T-cell (primary cell): ENCODE data around the gene PXN. TPM values are rescaled to one million over a fixed set of nuclear protein-coding genes. Genes with fewer than 3 reads are reported as not detected.

Experiments used
- ATAC-seq, 4 experiments: fragments of 200-7000 bp in 3 of 4; fragments of 150-1000 bp in 1 of 4; cut with Tn5 transposase; replicated peaks in 1 of 4; 1 replicate in 3 of 4; 2 replicates in 1 of 4; pipeline ENCODE4 v1.10.0; 2021; ENCODE audit warnings: moderate library complexity in 3 of 4, mild to moderate bottlenecking in 2 of 4, moderate number of reproducible peaks in 1 of 4
- CTCF ChIA-PET, 2 donors: fragments of 300-600 bp; sonication (Branson Sonifier 250); formaldehyde crosslinking; loops; one replicate each; lab custom pipeline; 2022; ENCODE audit warnings: antibody characterized with exemption in 2 of 2; lab: Charles Lee
- POLR2A ChIA-PET, 2 donors: fragments of 300-600 bp; sonication (Branson Sonifier 250); formaldehyde crosslinking; loops; one replicate each; lab custom pipeline; 2022; ENCODE audit warnings: antibody characterized with exemption in 2 of 2; lab: Charles Lee
- DNase-seq, 35 experiments: peaks; one replicate each; pipeline versions ENCODE4 v3.0.0 to v3.0.0-alpha.2; 2013 to 2023
- H3K27ac ChIP-seq: one replicate; pipeline ENCODE4 v1.5.1; 2013; ENCODE audit warnings: low read length
- H3K27me3 ChIP-seq, 2 experiments: replicated peaks in 1 of 2; 1 replicate in 1 of 2; 2 replicates in 1 of 2; pipeline versions ENCODE4 v1.6.1 to v1.7.0; 2013; ENCODE audit warnings: low read length in 1 of 2, mixed read lengths in 1 of 2; ENCODE audit not compliant: control insufficient read depth in 2 of 2, insufficient read depth in 2 of 2; ENCODE audit errors: extremely low read depth in 1 of 2
- H3K36me3 ChIP-seq, 2 donors: 1 replicate in 1 of 2; 2 replicates in 1 of 2; pipeline versions ENCODE4 v1.6.1 to v1.7.0; 2013; ENCODE audit warnings: low read length in 1 of 2; ENCODE audit not compliant: control insufficient read depth in 2 of 2, insufficient read depth in 1 of 2; ENCODE audit errors: extremely low read depth in 1 of 2
- H3K4me1 ChIP-seq, 2 experiments: 1 replicate in 1 of 2; 2 replicates in 1 of 2; pipeline versions ENCODE4 v1.6.1 to v1.7.0; 2013; ENCODE audit warnings: low read length in 2 of 2, mixed read lengths in 1 of 2; ENCODE audit not compliant: insufficient read depth in 2 of 2, control insufficient read depth in 1 of 2; ENCODE audit errors: extremely low read depth in 1 of 2
- H3K4me3 ChIP-seq, 2 donors: 1 replicate in 1 of 2; 2 replicates in 1 of 2; pipeline versions ENCODE4 v1.5.1 to v1.7.0; 2013; ENCODE audit warnings: mild to moderate bottlenecking in 2 of 2, low read length in 1 of 2, moderate library complexity in 1 of 2; ENCODE audit not compliant: control insufficient read depth in 1 of 2; ENCODE audit errors: extremely low read depth in 1 of 2
- H3K9me3 ChIP-seq: 2 replicates; pipeline ENCODE4 v1.7.0; 2013
- H3K27ac Mint-ChIP-seq, 2 donors: one replicate each; pipeline ENCODE4 v1.8.0; 2020 to 2021; ENCODE audit warnings: mild to moderate bottlenecking in 2 of 2, mixed read lengths in 2 of 2
- H3K27me3 Mint-ChIP-seq, 2 donors: one replicate each; pipeline ENCODE4 v1.8.0; 2021 to 2022; ENCODE audit warnings: mixed read lengths in 2 of 2
- H3K36me3 Mint-ChIP-seq: one replicate; pipeline ENCODE4 v1.8.0; 2021; ENCODE audit warnings: mixed read lengths
- H3K4me1 Mint-ChIP-seq, 3 donors: one replicate each; pipeline ENCODE4 v1.8.0; 2020 to 2022; ENCODE audit warnings: mixed read lengths in 3 of 3, mild to moderate bottlenecking in 1 of 3
- H3K4me3 Mint-ChIP-seq, 3 donors: one replicate each; pipeline ENCODE4 v1.8.0; 2020 to 2022; ENCODE audit warnings: mild to moderate bottlenecking in 3 of 3, mixed read lengths in 3 of 3, moderate library complexity in 3 of 3
- H3K9me3 Mint-ChIP-seq, 3 donors: one replicate each; pipeline ENCODE4 v1.8.0; 2020 to 2022; ENCODE audit warnings: mixed read lengths in 3 of 3
- whole genome bisulfite sequencing: methylation state at CpG from one replicate; pipeline ENCODE4 v1.1.5; 2013; ENCODE audit warnings: missing lambda C conversion rate; ENCODE audit not compliant: insufficient coverage; 5-methylcytosine and 5-hydroxymethylcytosine counted together
- total RNA-seq, 35 experiments: library from RNA in 6 of 35; stranded (reverse) in 6 of 35; fragments of 120-200 nt in 1 of 35; gene quantifications; one replicate each; pipeline versions ENCODE4 v1.2.1 to v1.2.4 and lab custom pipeline; 2013 to 2026

Gene PXN
- total RNA-seq, 5 donors from 2014 or later (not counting 1 experiment from before 2014, with no cell fraction given), result 128 to 202 (median 137) TPM

GRCh38 chr12:120227233-120228040, 38.1 kb downstream of the PXN start:
- no peak for ATAC-seq
- peak overlapping the region; percentile 41 to 66 for H3K27ac Mint-ChIP-seq
- Histone ChIP-seq H3K27ac (no peak overlapping the region), H3K36me3 (peaks cover 11 to 46% of the 10 kb centered on the region in 2 donors), H3K9me3 (no peaks in the 10 kb centered on the region), H3K4me3 (no peak overlapping the region), H3K4me1 (peaks cover 36 to 80% of the 10 kb centered on the region in 2 experiments), H3K27me3 (no peaks in the 10 kb centered on the region)
- ChIA-PET POLR2A (interaction anchor here (0.6 to 2.4 kb wide), 14 partner anchors 24 to 1325 kb away, joined by 3 to 15 read pairs (median 5); partner anchors contain the start of genes RPLP0 (in 2 of the 2), PXN (in 1 of the 2), RNU4-1 (in 1 of the 2) and RNU4-2 (in 1 of the 2)), CTCF (interaction anchor here (0.5 to 3.9 kb wide), 34 partner anchors 9 to 953 kb away, joined by 3 to 162 read pairs (median 5); partner anchors contain the start of genes PXN (in 2 of the 2), RNU4-2 (in 2 of the 2), RNU4-1 (in 1 of the 2) and RPLP0 (in 1 of the 2))
- DNase-seq, result no peak
- H3K36me3 Mint-ChIP-seq, result peaks cover 12% of the 10 kb centered on the region
- H3K27me3 Mint-ChIP-seq, result no peaks in the 10 kb centered on the region
- peaks cover 74 to 76% (median 75%) of the 10 kb centered on the region in 3 donors for H3K4me1 Mint-ChIP-seq
- no peaks in the 10 kb centered on the region for H3K9me3 Mint-ChIP-seq
- WGBS, result 94% methylated on average over 3 of the region's 8 CpGs
- peak overlapping the region in 2 of 3 donors; percentile 17 to 73 for H3K4me3 Mint-ChIP-seq

GRCh38 chr12:120225852-120226640, 39.5 kb downstream of the PXN start:
- ATAC-seq (no peak), DNase-seq (no peak)
- no peak overlapping the region for H3K4me3 ChIP-seq
- Mint-ChIP-seq H3K27ac (peak overlapping the region; percentile 84 to 87), H3K27me3 (no peaks in the 10 kb centered on the region), H3K36me3 (peaks cover 12% of the 10 kb centered on the region), H3K4me3 (peak overlapping the region in 2 of 3 donors; percentile 21 to 54), H3K4me1 (peaks cover 60 to 63% (median 62%) of the 10 kb centered on the region in 3 donors), H3K9me3 (no peaks in the 10 kb centered on the region)
- peaks cover 28 to 66% of the 10 kb centered on the region in 2 experiments for H3K4me1 ChIP-seq
- H3K27ac ChIP-seq, result peak overlapping the region; percentile 16
- ChIA-PET CTCF (interaction anchor here (1.0 to 3.9 kb wide), 9 partner anchors 8 to 66 kb away, joined by 3 to 162 read pairs (median 31); partner anchors contain the start of genes PXN (in 2 of the 2), RNU4-1 (in 1 of the 2), RNU4-2 (in 1 of the 2) and RPLP0 (in 1 of the 2)), POLR2A (interaction anchor here (0.7 to 1.2 kb wide), 7 partner anchors 25 to 67 kb away, joined by 3 to 8 read pairs (median 3); partner anchors contain the start of genes RPLP0 (in 2 of the 2), PXN (in 1 of the 2), RNU4-1 (in 1 of the 2) and RNU4-2 (in 1 of the 2))
- H3K27me3 ChIP-seq, result no peaks in the 10 kb centered on the region
- WGBS, result 57% methylated on average over 9 of the region's 13 CpGs
- no peaks in the 10 kb centered on the region for H3K9me3 ChIP-seq
- H3K36me3 ChIP-seq, result peaks cover 24 to 60% of the 10 kb centered on the region in 2 donors

- no peak for ATAC-seq
- Mint-ChIP-seq H3K27me3 (no peaks in the 10 kb centered on the region), H3K4me3 (peak overlapping the region in 1 of 3 donors; percentile 54), H3K27ac (peak overlapping the region; percentile 84 to 87), H3K9me3 (no peaks in the 10 kb centered on the region), H3K36me3 (peaks cover 20% of the 10 kb centered on the region), H3K4me1 (peaks cover 52 to 54% (median 53%) of the 10 kb centered on the region in 3 donors)
- Histone ChIP-seq H3K4me1 (peaks cover 20 to 58% of the 10 kb centered on the region in 2 experiments), H3K36me3 (peaks cover 32 to 68% of the 10 kb centered on the region in 2 donors), H3K9me3 (no peaks in the 10 kb centered on the region), H3K27ac (no peak overlapping the region), H3K27me3 (no peaks in the 10 kb centered on the region), H3K4me3 (no peak overlapping the region)
- WGBS, result 94% methylated on average over 6 of the region's 9 CpGs
- CTCF ChIA-PET, result interaction anchor here in 1 of 2 donors (0.8 kb wide), 1 partner anchor 23 kb away, joined by 5 read pairs; no protein-coding TSS in a partner anchor
- no peak for DNase-seq
- POLR2A ChIA-PET, result interaction anchor here in 1 of 2 donors (1.0 kb wide), 1 partner anchor 24 kb away, joined by 3 read pairs; no protein-coding TSS in a partner anchor
Observed at GRCh38 chr12:120225200-120225558, 40.4 kb downstream of the PXN start.

- Histone ChIP-seq H3K27ac (no peak overlapping the region), H3K4me1 (peaks cover 13 to 51% of the 10 kb centered on the region in 2 experiments), H3K27me3 (no peaks in the 10 kb centered on the region), H3K36me3 (peaks cover 38 to 71% of the 10 kb centered on the region in 2 donors), H3K4me3 (no peak overlapping the region), H3K9me3 (no peaks in the 10 kb centered on the region)
- no peaks in the 10 kb centered on the region for H3K27me3 Mint-ChIP-seq
- peaks cover 45 to 48% (median 47%) of the 10 kb centered on the region in 3 donors for H3K4me1 Mint-ChIP-seq
- peak overlapping the region in 1 of 2 donors; percentile 84 for H3K27ac Mint-ChIP-seq
- ChIA-PET CTCF (interaction anchor here in 1 of 2 donors (0.8 kb wide), 1 partner anchor 22 kb away, joined by 5 read pairs; no protein-coding TSS in a partner anchor), POLR2A (interaction anchor here in 1 of 2 donors (1.0 kb wide), 2 partner anchors 23 kb away, joined by 3 to 7 read pairs; partner anchors contain the start of gene RPLP0)
- H3K9me3 Mint-ChIP-seq, result no peaks in the 10 kb centered on the region
- H3K36me3 Mint-ChIP-seq, result peaks cover 26% of the 10 kb centered on the region
- H3K4me3 Mint-ChIP-seq, result no peak overlapping the region
- DNase-seq (no peak), ATAC-seq (no peak)
- WGBS, result 75% methylated on average over 13 of the region's 25 CpGs
Observed at GRCh38 chr12:120224304-120225199, 41.0 kb downstream of the PXN start.

- DNase-seq (no peak), ATAC-seq (no peak)
- Histone ChIP-seq H3K4me3 (no peak overlapping the region), H3K27me3 (no peaks in the 10 kb centered on the region), H3K27ac (no peak overlapping the region), H3K9me3 (no peaks in the 10 kb centered on the region), H3K36me3 (peaks cover 38 to 77% of the 10 kb centered on the region in 2 donors), H3K4me1 (peaks cover 5 to 43% of the 10 kb centered on the region in 2 experiments)
- ChIA-PET CTCF (no interaction called here), POLR2A (interaction anchor here (0.6 to 1.0 kb wide), 2 partner anchors 20 to 22 kb away, joined by 4 to 7 read pairs; partner anchors contain the start of gene RPLP0 (in 1 of the 2))
- Mint-ChIP-seq H3K27ac (no peak overlapping the region), H3K4me1 (peaks cover 38 to 39% (median 38%) of the 10 kb centered on the region in 3 donors), H3K36me3 (peaks cover 28% of the 10 kb centered on the region), H3K4me3 (no peak overlapping the region), H3K9me3 (no peaks in the 10 kb centered on the region), H3K27me3 (no peaks in the 10 kb centered on the region)
- 94% methylated on average over 12 of the region's 19 CpGs for WGBS
Observed at GRCh38 chr12:120223458-120224303, 41.8 kb downstream of the PXN start.
